ENCODE results near the gene AASS. TPM values are rescaled to one million over a fixed set of nuclear protein-coding genes. Genes with fewer than 3 reads are reported as not detected.

Gene AASS
- total RNA-seq, 1 donor from 2014 or later: 70.2 TPM

- Mint-ChIP-seq H3K4me1 (ENCODE audit: low read depth) (no peaks in the 10 kb centered on the region), H3K4me3 (ENCODE audit: low read depth) (no peak overlapping the region), H3K27me3 (no peaks in the 10 kb centered on the region), H3K36me3 (ENCODE audit: insufficient read depth) (no peaks in the 10 kb centered on the region), H3K27ac (no peak overlapping the region), H3K9me3 (ENCODE audit: low read depth) (no peaks in the 10 kb centered on the region)
- no peak for DNase-seq (ENCODE audit: low spot score, unreplicated experiment)
- TF ChIP-seq, protein P1, sequence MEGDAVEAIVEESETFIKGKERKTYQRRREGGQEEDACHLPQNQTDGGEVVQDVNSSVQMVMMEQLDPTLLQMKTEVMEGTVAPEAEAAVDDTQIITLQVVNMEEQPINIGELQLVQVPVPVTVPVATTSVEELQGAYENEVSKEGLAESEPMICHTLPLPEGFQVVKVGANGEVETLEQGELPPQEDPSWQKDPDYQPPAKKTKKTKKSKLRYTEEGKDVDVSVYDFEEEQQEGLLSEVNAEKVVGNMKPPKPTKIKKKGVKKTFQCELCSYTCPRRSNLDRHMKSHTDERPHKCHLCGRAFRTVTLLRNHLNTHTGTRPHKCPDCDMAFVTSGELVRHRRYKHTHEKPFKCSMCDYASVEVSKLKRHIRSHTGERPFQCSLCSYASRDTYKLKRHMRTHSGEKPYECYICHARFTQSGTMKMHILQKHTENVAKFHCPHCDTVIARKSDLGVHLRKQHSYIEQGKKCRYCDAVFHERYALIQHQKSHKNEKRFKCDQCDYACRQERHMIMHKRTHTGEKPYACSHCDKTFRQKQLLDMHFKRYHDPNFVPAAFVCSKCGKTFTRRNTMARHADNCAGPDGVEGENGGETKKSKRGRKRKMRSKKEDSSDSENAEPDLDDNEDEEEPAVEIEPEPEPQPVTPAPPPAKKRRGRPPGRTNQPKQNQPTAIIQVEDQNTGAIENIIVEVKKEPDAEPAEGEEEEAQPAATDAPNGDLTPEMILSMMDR (IDR thresholded peaks at IDR 0.05; ENCODE audit: unreplicated experiment): no peak
Measured at GRCh38 chr7:122166740-122167139, 22.7 kb upstream of the AASS start.

DNA sequence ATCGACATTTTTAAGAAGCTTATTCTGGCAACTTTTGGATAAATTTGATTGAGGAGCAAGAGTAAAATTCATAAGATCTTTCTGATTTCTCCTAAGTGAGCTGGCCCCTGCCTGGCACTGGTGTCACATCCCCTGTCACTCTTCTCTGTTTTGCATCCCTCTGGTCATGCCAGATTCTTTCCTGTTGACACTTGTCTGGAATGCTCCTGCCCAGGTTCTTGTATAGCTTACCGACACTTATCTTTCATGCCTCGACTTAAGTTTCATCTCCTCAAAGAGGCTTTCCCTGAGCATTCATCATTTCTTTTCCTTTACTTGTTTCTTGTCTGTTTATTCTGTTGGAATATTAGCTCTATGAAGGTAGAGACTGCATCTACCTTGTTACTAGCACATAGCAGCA is 22.2 kb upstream of the AASS start:
- H3K36me3 Mint-ChIP-seq (ENCODE audit: insufficient read depth): no peaks in the 10 kb centered on the region

GRCh38 chr7:122161628-122162027 is 17.6 kb upstream of the AASS start:
- Mint-ChIP-seq H3K4me1 (ENCODE audit: low read depth) (no peaks in the 10 kb centered on the region), H3K27ac (no peak overlapping the region), H3K9me3 (ENCODE audit: low read depth) (no peaks in the 10 kb centered on the region), H3K36me3 (ENCODE audit: insufficient read depth) (no peaks in the 10 kb centered on the region), H3K4me3 (ENCODE audit: low read depth) (no peak overlapping the region), H3K27me3 (no peaks in the 10 kb centered on the region)
- TF ChIP-seq, protein P1 (IDR thresholded peaks at IDR 0.05; ENCODE audit: unreplicated experiment): no peak
- no peak for DNase-seq (ENCODE audit: low spot score, unreplicated experiment)

More for the DNA sequence above, 22.2 kb upstream of the AASS start:
- DNase-seq (ENCODE audit: low spot score, unreplicated experiment): no peak
- Mint-ChIP-seq H3K27ac (no peak overlapping the region), H3K27me3 (no peaks in the 10 kb centered on the region), H3K9me3 (ENCODE audit: low read depth) (no peaks in the 10 kb centered on the region), H3K4me3 (ENCODE audit: low read depth) (no peak overlapping the region), H3K4me1 (ENCODE audit: low read depth) (no peaks in the 10 kb centered on the region)
- TF ChIP-seq, protein P1 (IDR thresholded peaks at IDR 0.05; ENCODE audit: unreplicated experiment): no peak

DNA sequence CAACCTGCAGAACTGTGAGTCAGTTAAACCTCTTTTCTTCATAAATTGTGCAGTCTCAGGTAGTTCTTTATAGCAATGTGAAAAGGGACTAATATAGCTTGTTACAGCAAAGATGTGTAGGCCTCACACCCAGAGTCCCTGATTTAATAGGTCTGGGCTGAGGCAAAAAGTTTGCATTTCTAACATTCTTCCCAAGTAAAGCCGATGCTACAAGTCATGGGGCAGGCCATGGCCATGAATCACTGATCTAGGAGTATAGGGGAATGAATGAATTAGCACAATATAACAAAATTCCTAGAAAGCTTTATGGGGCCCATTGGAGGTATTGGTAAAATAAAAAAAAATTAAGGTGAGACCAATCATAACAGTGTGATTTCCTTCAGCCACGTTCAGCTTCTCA is 11.5 kb upstream of the AASS start:
- Mint-ChIP-seq H3K27ac (no peak overlapping the region), H3K36me3 (ENCODE audit: insufficient read depth) (no peaks in the 10 kb centered on the region), H3K27me3 (no peaks in the 10 kb centered on the region), H3K4me3 (ENCODE audit: low read depth) (no peak overlapping the region), H3K9me3 (ENCODE audit: low read depth) (no peaks in the 10 kb centered on the region), H3K4me1 (ENCODE audit: low read depth) (no peaks in the 10 kb centered on the region)
- DNase-seq (ENCODE audit: low spot score, unreplicated experiment): no peak
- TF ChIP-seq, protein P1 (IDR thresholded peaks at IDR 0.05; ENCODE audit: unreplicated experiment): no peak

DNA sequence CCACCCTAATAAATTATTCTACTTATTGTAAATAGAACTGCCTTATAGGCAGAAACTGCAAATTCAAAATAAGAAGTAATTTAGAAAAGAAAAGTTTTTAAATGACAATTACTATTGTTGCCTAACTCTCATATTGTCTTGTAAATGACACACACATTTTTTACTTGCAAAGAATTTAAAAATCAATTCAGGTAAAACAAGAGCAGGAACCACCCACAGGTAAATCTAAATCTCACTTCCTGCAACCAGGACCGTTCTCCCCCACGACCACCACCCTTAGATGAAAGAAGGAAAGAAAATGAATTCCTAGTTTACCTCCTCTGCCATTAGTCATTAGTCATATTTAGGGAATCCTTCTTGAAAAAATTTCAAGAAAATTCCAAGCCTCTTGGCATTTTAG is 4.8 kb upstream of the AASS start:
- no peaks in the 10 kb centered on the region for H3K9me3 Mint-ChIP-seq (ENCODE audit: low read depth)
- H3K27ac Mint-ChIP-seq: no peak overlapping the region
- no peaks in the 10 kb centered on the region for H3K36me3 Mint-ChIP-seq (ENCODE audit: insufficient read depth)
- no peak overlapping the region for H3K4me3 Mint-ChIP-seq (ENCODE audit: low read depth)
- DNase-seq (ENCODE audit: low spot score, unreplicated experiment): no peak
- peaks cover 3% of the 10 kb centered on the region for H3K27me3 Mint-ChIP-seq
- peaks cover 4% of the 10 kb centered on the region for H3K4me1 Mint-ChIP-seq (ENCODE audit: low read depth)
- TF ChIP-seq, protein P1 (IDR thresholded peaks at IDR 0.05; ENCODE audit: unreplicated experiment): no peak
